Measurements from ENCODE around the gene IRF4.

IRF4 gene

GRCh38 chr6:445571-446417, 54.2 kb downstream of the IRF4 start:
- DNase-seq = no peak

- DNase-seq = no peak
Measured at GRCh38 chr6:446418-447366, 55.1 kb downstream of the IRF4 start.

- no peak for DNase-seq
Measured at GRCh38 chr6:447381-448165, 56.0 kb downstream of the IRF4 start.

DNA sequence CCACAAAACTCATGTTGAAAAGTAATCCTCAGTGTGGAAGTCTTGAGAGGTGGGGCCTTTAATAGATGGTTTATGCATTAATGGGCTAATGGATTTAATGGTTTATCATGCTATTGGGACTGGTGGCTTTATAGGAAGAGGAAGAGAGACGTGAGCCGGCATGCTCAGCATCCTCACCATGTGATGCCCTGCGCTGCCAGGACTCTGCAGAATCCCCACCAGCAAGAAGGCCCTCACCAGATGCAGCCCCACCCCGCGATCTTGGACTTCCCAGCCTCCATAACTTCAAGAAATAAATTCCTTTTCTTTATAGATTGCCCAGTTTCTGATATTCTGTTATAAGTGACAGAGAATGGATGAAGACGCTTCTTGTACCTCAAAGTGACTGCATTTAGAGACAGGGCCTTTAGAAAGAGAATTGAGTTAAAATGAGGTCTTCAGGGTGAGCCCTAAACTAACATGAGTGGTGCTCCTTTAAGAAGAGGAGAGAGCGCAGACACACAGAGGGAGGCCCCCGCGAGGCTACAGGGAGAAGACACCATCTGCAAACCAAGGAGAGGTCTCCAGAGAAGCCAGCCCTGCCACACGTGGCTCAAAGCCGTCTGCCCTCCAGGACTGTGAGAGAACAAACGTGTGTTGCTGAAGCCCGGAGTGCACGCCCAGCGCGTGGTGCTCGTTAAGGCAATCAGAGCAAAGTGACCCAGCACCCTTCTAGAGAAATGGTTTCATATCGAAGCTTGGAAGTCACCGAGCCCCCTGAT, 56.9 kb downstream of the IRF4 start:
- DNase-seq = no peak

GRCh38 chr6:449057-449430, 57.5 kb downstream of the IRF4 start:
- DNase-seq = no peak

- DNase-seq = no peak
Measured at GRCh38 chr6:449486-450419, 58.2 kb downstream of the IRF4 start.

DNA sequence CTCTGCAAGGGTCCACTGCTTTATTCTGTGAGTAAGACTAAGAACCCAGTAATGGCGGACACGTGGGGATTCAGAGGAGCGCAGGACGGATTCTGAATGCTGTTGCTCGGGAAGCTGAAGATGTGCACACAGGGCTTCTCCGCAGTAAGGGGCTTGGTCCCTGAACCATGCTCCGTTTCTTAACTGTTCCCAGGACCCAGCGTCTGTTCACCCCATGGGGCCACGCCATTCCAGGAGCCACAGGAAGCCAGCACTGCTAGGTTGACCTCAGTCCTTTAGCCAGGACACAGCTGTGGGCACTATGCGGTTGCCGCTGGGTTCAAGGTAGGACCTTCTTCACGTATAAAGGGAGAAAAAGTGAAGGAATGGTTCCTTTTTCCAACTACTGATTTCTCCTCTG, 59.8 kb downstream of the IRF4 start:
- DNase-seq = no peak

DNA sequence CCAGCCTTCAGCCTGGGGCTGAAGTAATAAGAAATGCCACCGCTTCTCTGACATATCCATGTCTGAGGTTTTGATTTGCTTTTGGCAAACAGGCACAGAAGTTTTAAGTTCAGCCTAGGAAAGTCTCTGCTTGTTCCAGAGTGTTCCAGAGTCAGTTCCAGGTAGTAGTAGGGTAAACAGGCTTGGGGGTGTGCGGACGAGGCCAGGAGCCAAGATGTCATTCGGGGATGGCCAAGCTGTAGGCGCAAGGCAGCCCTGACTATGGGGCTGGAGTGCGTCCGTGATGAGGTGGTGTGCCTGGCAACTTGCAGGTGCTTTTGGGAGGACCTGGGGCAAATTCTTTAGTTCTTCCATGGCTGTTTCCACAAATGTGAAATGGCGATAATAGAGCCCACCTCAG, 60.3 kb downstream of the IRF4 start:
- DNase-seq = no peak

- no peak for DNase-seq
Measured at GRCh38 chr6:452301-453067, 60.9 kb downstream of the IRF4 start.

DNA sequence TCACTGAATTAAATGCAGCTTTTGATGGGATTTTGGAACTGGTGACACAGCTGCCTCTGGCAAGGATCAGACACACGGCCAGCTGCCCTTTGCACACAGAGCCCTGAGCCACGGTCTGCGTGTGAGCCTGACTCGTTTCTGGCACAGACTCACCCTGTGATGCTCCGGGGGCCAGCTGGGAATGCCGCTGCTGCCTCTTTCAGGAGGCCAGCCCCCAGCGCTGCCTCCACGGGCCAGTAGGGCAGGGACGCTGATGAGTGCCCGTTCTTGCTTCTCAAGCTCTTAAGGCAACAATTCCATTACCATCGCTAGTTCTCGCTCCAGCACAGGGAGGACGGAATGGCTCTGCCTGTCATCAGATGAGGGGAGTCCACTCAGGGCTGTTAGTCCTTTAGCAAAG, 61.6 kb downstream of the IRF4 start:
- no peak for DNase-seq

GRCh38 chr6:454148-454991, 62.8 kb downstream of the IRF4 start:
- no peak for DNase-seq

DNA sequence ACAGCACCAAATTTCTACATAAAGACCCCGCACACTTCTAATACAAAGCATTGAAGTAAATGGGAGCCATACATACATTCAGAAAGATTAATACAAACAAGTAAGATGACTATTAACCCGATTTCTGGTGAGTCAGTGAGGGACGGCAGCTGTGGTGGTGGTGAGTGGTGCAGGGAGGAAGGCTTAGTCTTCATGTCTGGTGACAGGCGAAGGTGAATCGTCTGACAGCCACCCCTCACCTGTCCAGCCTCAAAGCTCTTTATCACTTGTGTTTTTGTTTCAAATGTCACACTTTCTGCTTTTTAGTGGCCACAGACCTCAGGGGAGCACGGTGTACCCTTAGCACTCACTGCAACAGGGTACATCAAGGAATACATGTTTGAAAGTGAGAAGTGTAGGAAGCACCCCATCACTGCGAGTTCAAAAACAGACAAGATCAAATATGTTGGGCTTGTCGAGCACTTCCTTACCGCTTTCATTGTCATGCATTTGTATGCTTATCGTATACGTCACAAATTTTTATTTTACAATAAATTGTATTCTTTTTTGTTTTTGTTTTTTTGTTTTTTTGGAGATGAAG, 63.5 kb downstream of the IRF4 start:
- no peak for DNase-seq

DNA sequence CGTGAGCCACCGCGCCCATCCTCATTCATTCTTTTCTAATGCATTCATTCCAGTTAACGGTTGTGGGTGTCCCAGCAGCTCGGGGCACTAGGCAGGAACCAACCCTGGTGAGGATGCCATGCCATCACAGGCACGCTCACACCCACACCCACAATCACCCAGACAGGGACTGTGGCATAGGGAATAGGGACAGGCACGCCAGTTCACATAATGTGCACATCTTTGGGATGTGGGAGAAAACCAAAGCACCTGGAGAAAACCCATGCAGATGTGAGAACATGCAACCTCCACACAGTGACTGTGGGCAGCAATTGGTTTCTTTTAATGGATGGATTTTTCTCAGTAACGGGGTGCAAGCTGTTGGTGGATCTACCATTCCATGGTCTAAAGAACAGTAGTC, 64.3 kb downstream of the IRF4 start:
- DNase-seq = no peak

DNA sequence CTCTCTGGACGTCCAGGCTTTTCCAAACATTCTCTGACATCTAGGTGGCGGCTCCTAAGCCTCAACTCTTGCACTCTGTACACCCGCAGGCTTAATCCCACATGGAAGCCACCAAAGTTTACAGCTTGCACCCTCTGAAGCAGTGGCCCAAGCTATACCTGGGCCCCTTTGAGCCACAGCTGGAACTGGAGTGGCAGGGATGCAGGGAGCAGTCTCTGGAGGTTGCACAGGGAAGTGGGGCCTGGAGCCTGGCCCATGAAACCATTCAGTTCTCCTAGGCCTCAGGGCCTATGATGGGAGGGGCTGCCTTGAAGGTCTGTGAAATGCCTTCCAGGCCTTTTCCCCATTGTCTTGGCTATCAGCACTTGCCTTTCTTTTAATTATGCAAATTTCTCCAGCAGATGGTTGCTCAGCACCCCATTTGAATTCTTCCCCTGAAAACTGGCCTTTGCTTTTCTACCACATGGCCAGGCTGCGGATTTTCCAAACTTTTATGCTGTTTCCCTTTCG, 64.9 kb downstream of the IRF4 start:
- DNase-seq = no peak

GRCh38 chr6:456887-457286, 65.3 kb downstream of the IRF4 start:
- DNase-seq = no peak
